GM23338 (cell line): ENCODE measurements around the gene TNIP2.

Experiments
- CTCF ChIP-seq, 2 experiments: fragments of 200-600 bp in 1 of 2; sonication (generic) in 1 of 2; conservative IDR thresholded peaks; 2 replicates each; pipeline versions ENCODE4 v1.5.1 to v1.6.1; 2016 to 2017; ENCODE audit warnings: antibody characterized with exemption in 2 of 2, low read depth in 2 of 2, mild to moderate bottlenecking in 2 of 2, moderate library complexity in 1 of 2
- EZH2phosphoT487 ChIP-seq: fragments of 200-600 bp; sonication (generic); IDR thresholded peaks from one replicate; pipeline ENCODE4 v1.8.1; 2018; ENCODE audit warnings: antibody characterized with exemption; ENCODE audit not compliant: unreplicated experiment
- JUNB ChIP-seq: IDR thresholded peaks from one replicate; pipeline ENCODE4 v1.6.1; 2016; ENCODE audit warnings: antibody characterized with exemption; ENCODE audit not compliant: unreplicated experiment
- ZNF331 ChIP-seq: fragments of 250-450 bp; sonication (Bioruptor Pico); IDR thresholded peaks from 2 replicates; pipeline ENCODE4 v1.5.0; 2020; ENCODE audit warnings: low read depth, mild to moderate bottlenecking, moderate library complexity
- TF ChIP-seq, protein P1 (sequence below): fragments of 250-450 bp; sonication (Bioruptor Pico); IDR thresholded peaks from 2 replicates; pipeline ENCODE4 v1.5.0; 2020; ENCODE audit warnings: mild to moderate bottlenecking, moderate library complexity

DNA sequence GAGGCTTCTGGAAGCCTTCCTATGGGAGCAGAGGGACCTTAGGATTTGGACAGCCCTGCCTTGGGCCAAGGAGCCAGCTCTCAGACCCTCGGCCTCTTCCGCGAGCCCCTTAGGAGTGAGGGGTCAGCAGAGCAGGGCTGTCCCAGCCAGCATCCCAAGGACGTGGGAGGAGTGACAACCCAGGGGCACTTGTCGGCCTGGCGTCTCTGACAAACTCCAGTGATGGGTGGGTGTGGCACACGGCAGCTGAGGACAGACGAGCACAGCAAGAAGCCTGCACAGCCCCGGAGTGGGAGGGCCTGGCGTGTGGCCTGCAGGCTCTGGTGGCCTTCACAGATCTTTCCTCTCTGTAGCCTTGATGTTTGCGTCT is 11.6 kb upstream of the TNIP2 start:
- no peak for TF ChIP-seq CTCF (conservative IDR thresholded peaks at IDR 0.05; ENCODE audit: low read depth in 2 of 2)
- no peak for TF ChIP-seq JUNB
- no peak for TF ChIP-seq ZNF331
- no peak for TF ChIP-seq EZH2phosphoT487
- TF ChIP-seq, protein P1, sequence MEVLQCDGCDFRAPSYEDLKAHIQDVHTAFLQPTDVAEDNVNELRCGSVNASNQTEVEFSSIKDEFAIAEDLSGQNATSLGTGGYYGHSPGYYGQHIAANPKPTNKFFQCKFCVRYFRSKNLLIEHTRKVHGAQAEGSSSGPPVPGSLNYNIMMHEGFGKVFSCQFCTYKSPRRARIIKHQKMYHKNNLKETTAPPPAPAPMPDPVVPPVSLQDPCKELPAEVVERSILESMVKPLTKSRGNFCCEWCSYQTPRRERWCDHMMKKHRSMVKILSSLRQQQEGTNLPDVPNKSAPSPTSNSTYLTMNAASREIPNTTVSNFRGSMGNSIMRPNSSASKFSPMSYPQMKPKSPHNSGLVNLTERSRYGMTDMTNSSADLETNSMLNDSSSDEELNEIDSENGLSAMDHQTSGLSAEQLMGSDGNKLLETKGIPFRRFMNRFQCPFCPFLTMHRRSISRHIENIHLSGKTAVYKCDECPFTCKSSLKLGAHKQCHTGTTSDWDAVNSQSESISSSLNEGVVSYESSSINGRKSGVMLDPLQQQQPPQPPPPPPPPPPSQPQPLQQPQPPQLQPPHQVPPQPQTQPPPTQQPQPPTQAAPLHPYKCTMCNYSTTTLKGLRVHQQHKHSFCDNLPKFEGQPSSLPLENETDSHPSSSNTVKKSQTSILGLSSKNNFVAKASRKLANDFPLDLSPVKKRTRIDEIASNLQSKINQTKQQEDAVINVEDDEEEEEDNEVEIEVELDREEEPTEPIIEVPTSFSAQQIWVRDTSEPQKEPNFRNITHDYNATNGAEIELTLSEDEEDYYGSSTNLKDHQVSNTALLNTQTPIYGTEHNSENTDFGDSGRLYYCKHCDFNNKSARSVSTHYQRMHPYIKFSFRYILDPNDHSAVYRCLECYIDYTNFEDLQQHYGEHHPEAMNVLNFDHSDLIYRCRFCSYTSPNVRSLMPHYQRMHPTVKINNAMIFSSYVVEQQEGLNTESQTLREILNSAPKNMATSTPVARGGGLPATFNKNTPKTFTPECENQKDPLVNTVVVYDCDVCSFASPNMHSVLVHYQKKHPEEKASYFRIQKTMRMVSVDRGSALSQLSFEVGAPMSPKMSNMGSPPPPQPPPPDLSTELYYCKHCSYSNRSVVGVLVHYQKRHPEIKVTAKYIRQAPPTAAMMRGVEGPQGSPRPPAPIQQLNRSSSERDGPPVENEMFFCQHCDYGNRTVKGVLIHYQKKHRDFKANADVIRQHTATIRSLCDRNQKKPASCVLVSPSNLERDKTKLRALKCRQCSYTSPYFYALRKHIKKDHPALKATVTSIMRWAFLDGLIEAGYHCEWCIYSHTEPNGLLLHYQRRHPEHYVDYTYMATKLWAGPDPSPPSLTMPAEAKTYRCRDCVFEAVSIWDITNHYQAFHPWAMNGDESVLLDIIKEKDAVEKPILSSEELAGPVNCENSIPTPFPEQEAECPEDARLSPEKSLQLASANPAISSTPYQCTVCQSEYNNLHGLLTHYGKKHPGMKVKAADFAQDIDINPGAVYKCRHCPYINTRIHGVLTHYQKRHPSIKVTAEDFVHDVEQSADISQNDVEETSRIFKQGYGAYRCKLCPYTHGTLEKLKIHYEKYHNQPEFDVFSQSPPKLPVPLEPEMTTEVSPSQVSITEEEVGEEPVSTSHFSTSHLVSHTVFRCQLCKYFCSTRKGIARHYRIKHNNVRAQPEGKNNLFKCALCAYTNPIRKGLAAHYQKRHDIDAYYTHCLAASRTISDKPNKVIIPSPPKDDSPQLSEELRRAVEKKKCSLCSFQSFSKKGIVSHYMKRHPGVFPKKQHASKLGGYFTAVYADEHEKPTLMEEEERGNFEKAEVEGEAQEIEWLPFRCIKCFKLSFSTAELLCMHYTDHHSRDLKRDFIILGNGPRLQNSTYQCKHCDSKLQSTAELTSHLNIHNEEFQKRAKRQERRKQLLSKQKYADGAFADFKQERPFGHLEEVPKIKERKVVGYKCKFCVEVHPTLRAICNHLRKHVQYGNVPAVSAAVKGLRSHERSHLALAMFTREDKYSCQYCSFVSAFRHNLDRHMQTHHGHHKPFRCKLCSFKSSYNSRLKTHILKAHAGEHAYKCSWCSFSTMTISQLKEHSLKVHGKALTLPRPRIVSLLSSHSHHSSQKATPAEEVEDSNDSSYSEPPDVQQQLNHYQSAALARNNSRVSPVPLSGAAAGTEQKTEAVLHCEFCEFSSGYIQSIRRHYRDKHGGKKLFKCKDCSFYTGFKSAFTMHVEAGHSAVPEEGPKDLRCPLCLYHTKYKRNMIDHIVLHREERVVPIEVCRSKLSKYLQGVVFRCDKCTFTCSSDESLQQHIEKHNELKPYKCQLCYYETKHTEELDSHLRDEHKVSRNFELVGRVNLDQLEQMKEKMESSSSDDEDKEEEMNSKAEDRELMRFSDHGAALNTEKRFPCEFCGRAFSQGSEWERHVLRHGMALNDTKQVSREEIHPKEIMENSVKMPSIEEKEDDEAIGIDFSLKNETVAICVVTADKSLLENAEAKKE, result no peak
